NCI-H510A (cell line): Measurements from ENCODE around the gene SEMA3G.

Experiments used
- DNase-seq: peaks from one replicate; lab custom pipeline; 2025; lab: John Stamatoyannopoulos, UW

The SEMA3G gene

GRCh38 chr3:52444860-52445793 lies at the start of gene SEMA3G:
Gene SEMA3G (minus strand): TSS chr3:52445103. CDS start chr3:52445027, 76 bp downstream.
- DNase-seq = peak; percentile 82

GRCh38 chr3:52494445-52494844 lies 49.5 kb upstream of the SEMA3G start:
- peak; percentile 74 for DNase-seq

- no peak for DNase-seq
Measured at GRCh38 chr3:52493232-52494017, 48.5 kb upstream of the SEMA3G start.

- no peak for DNase-seq
Measured at GRCh38 chr3:52492059-52492458, 47.2 kb upstream of the SEMA3G start.

GRCh38 chr3:52490939-52491526 lies 46.1 kb upstream of the SEMA3G start:
- DNase-seq = no peak

- no peak for DNase-seq
Measured at GRCh38 chr3:52490035-52490938, 45.4 kb upstream of the SEMA3G start.

- no peak for DNase-seq
Measured at GRCh38 chr3:52489453-52489852, 44.5 kb upstream of the SEMA3G start.

GRCh38 chr3:52488746-52489145 lies 43.8 kb upstream of the SEMA3G start:
- DNase-seq = no peak

- DNase-seq = no peak
Measured at GRCh38 chr3:52487788-52488691, 43.1 kb upstream of the SEMA3G start.

GRCh38 chr3:52487050-52487787 lies 42.3 kb upstream of the SEMA3G start:
- no peak for DNase-seq

GRCh38 chr3:52484680-52485461 lies 40.0 kb upstream of the SEMA3G start:
- no peak for DNase-seq

- no peak for DNase-seq
Measured at GRCh38 chr3:52483577-52484381, 38.9 kb upstream of the SEMA3G start.

GRCh38 chr3:52483081-52483480 lies 38.2 kb upstream of the SEMA3G start:
- DNase-seq = no peak

GRCh38 chr3:52481819-52482521 lies 37.1 kb upstream of the SEMA3G start:
- DNase-seq = no peak

- DNase-seq = no peak
Measured at GRCh38 chr3:52480768-52481715, 36.1 kb upstream of the SEMA3G start.

GRCh38 chr3:52479877-52480575 lies 35.1 kb upstream of the SEMA3G start:
- no peak for DNase-seq
